Choroid plexus epithelial cell (primary cell): Measurements from ENCODE around the gene GABBR1.

Source experiments
- DNase-seq: peaks from one replicate; pipeline ENCODE4 v3.0.0-alpha.2; 2010; ENCODE audit warnings: low read depth
- H3K4me3 ChIP-seq: 2 replicates; pipeline ENCODE4 v1.5.1; 2011; ENCODE audit warnings: low read depth, mild to moderate bottlenecking, control low read depth, low read length, moderate library complexity
- CTCF ChIP-seq: conservative IDR thresholded peaks from 2 replicates; pipeline ENCODE4 v1.5.1; 2011; ENCODE audit warnings: low read depth, mild to moderate bottlenecking, control low read depth, inconsistent platforms, low read length, moderate library complexity

The GABBR1 gene

GRCh38 chr6:29521006-29521680 lies 111.8 kb downstream of the GABBR1 start:
- no peak for TF ChIP-seq CTCF
- no peak for DNase-seq

GRCh38 chr6:29520232-29520631 lies 112.8 kb downstream of the GABBR1 start:
- no peak for DNase-seq
- no peak for TF ChIP-seq CTCF
- H3K4me3 ChIP-seq: no peak overlapping the region

More at GRCh38 chr6:29521006-29521680, 111.8 kb downstream of the GABBR1 start:
- no peak overlapping the region for H3K4me3 ChIP-seq

- TF ChIP-seq CTCF: no peak
- no peak overlapping the region for H3K4me3 ChIP-seq
- DNase-seq: no peak
Observed at GRCh38 chr6:29519291-29520010, 113.5 kb downstream of the GABBR1 start.

GRCh38 chr6:29517728-29518440 lies 115.1 kb downstream of the GABBR1 start:
- no peak for TF ChIP-seq CTCF
- DNase-seq: no peak
- no peak overlapping the region for H3K4me3 ChIP-seq

- H3K4me3 ChIP-seq: no peak overlapping the region
- DNase-seq: no peak
- no peak for TF ChIP-seq CTCF
Observed at GRCh38 chr6:29517245-29517644, 115.7 kb downstream of the GABBR1 start.

- TF ChIP-seq CTCF: no peak
- DNase-seq: peak; percentile 44
- H3K4me3 ChIP-seq: no peak overlapping the region
Observed at GRCh38 chr6:29516108-29516507, 116.9 kb downstream of the GABBR1 start.
